ENCODE data around the gene MSRB1.

DNA sequence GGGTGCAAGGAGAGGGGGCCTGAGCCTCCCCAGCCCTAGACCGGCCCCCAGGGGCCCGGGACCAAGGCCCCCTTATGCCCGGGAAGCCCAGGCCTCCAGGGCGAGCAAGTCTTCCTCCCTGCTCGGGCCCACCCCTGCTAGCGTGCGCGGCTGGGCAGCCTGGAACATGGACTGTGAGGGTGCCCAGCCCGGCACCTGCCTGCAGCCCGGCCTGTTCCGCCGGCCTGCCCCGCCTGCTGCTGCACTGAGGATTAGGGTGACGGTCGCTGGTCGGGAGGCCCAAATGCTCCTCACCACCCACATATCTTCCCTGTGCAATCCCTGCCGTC lies 30.8 kb downstream of the MSRB1 start:
- TF ChIP-seq, protein P1, sequence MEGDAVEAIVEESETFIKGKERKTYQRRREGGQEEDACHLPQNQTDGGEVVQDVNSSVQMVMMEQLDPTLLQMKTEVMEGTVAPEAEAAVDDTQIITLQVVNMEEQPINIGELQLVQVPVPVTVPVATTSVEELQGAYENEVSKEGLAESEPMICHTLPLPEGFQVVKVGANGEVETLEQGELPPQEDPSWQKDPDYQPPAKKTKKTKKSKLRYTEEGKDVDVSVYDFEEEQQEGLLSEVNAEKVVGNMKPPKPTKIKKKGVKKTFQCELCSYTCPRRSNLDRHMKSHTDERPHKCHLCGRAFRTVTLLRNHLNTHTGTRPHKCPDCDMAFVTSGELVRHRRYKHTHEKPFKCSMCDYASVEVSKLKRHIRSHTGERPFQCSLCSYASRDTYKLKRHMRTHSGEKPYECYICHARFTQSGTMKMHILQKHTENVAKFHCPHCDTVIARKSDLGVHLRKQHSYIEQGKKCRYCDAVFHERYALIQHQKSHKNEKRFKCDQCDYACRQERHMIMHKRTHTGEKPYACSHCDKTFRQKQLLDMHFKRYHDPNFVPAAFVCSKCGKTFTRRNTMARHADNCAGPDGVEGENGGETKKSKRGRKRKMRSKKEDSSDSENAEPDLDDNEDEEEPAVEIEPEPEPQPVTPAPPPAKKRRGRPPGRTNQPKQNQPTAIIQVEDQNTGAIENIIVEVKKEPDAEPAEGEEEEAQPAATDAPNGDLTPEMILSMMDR (IDR thresholded peaks at IDR 0.05 in 2 of 3, conservative IDR thresholded peaks at IDR 0.05 in 1 of 3; ENCODE audit: borderline replicate concordance in 1 of 3, insufficient read depth in 1 of 3, low read depth in 2 of 3, low read length in 2 of 3) = no peak
- TF ChIP-seq, protein P2, sequence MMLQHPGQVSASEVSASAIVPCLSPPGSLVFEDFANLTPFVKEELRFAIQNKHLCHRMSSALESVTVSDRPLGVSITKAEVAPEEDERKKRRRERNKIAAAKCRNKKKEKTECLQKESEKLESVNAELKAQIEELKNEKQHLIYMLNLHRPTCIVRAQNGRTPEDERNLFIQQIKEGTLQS (IDR thresholded peaks at IDR 0.05) = no peak
- TF ChIP-seq POLR2A (IDR thresholded peaks at IDR 0.05; ENCODE audit: borderline replicate concordance, extremely low read depth, insufficient read depth, insufficient read length) = no peak
- TF ChIP-seq YY1 (IDR thresholded peaks at IDR 0.05; ENCODE audit: extremely low read depth, insufficient replicate concordance, low read depth, low read length) = no peak
- TF ChIP-seq FOSL1 (IDR thresholded peaks at IDR 0.05; ENCODE audit: low read depth) = no peak
- no peak for TF ChIP-seq POLR2AphosphoS5 (IDR thresholded peaks at IDR 0.05; ENCODE audit: low read depth, low read length)
- TF ChIP-seq EZH2 (IDR thresholded peaks at IDR 0.05) = no peak
- TF ChIP-seq, protein P3, sequence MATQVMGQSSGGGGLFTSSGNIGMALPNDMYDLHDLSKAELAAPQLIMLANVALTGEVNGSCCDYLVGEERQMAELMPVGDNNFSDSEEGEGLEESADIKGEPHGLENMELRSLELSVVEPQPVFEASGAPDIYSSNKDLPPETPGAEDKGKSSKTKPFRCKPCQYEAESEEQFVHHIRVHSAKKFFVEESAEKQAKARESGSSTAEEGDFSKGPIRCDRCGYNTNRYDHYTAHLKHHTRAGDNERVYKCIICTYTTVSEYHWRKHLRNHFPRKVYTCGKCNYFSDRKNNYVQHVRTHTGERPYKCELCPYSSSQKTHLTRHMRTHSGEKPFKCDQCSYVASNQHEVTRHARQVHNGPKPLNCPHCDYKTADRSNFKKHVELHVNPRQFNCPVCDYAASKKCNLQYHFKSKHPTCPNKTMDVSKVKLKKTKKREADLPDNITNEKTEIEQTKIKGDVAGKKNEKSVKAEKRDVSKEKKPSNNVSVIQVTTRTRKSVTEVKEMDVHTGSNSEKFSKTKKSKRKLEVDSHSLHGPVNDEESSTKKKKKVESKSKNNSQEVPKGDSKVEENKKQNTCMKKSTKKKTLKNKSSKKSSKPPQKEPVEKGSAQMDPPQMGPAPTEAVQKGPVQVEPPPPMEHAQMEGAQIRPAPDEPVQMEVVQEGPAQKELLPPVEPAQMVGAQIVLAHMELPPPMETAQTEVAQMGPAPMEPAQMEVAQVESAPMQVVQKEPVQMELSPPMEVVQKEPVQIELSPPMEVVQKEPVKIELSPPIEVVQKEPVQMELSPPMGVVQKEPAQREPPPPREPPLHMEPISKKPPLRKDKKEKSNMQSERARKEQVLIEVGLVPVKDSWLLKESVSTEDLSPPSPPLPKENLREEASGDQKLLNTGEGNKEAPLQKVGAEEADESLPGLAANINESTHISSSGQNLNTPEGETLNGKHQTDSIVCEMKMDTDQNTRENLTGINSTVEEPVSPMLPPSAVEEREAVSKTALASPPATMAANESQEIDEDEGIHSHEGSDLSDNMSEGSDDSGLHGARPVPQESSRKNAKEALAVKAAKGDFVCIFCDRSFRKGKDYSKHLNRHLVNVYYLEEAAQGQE (IDR thresholded peaks at IDR 0.05; ENCODE audit: low read depth) = no peak

Measured in HCT116 (cell line).